K562 (cell line): ENCODE measurements around the gene UGT1A3. TPM values are rescaled to one million over a fixed set of nuclear protein-coding genes. Genes with fewer than 3 reads are reported as not detected.

Experiments
- ATF4 ChIP-seq: fragments of 450-650 bp; formaldehyde crosslinking; IDR thresholded peaks from 2 replicates; pipeline ENCODE4 v1.4.0; 2022; ENCODE audit warnings: mild to moderate bottlenecking, moderate library complexity
- CHD2 ChIP-seq: IDR thresholded peaks from 2 replicates; pipeline ENCODE4 v1.6.1; 2011; ENCODE audit warnings: low read depth, low read length
- CREB3 ChIP-seq: fragments of 450-650 bp; conservative IDR thresholded peaks from 2 replicates; pipeline ENCODE4 v1.6.1; 2016; ENCODE audit warnings: missing genetic modification characterization, low read depth, mild to moderate bottlenecking, missing compliant biosample characterization, moderate library complexity
- CREB5 ChIP-seq: fragments of 250-450 bp; sonication (Bioruptor Pico); IDR thresholded peaks from 2 replicates; pipeline ENCODE4 v1.5.0; 2020; ENCODE audit warnings: mild to moderate bottlenecking
- ESRRA ChIP-seq: fragments of 450-650 bp; IDR thresholded peaks from 2 replicates; pipeline ENCODE4 v1.6.1; 2014; ENCODE audit warnings: low read depth, mild to moderate bottlenecking, moderate library complexity, borderline replicate concordance
- ETV5 ChIP-seq: sonication (generic); formaldehyde crosslinking; IDR thresholded peaks from 2 replicates; pipeline ENCODE4 v1.4.0; 2020; ENCODE audit warnings: low read depth, mild to moderate bottlenecking, missing genetic modification reagents
- FOXP1 ChIP-seq: sonication (generic); formaldehyde crosslinking; IDR thresholded peaks from 2 replicates; pipeline ENCODE4 v1.8.0; 2022; ENCODE audit warnings: mild to moderate bottlenecking, missing genetic modification reagents
- GABPB2 ChIP-seq: fragments of 250-450 bp; sonication (Bioruptor Pico); conservative IDR thresholded peaks from 2 replicates; pipeline ENCODE4 v1.5.1; 2021; ENCODE audit warnings: mild to moderate bottlenecking
- HCFC1 ChIP-seq: IDR thresholded peaks from 2 replicates; pipeline ENCODE4 v1.6.1; 2012; ENCODE audit warnings: low read depth, low read length, improper control_type of control experiment
- JUNB ChIP-seq: fragments of 450-650 bp; formaldehyde crosslinking; conservative IDR thresholded peaks from 2 replicates; pipeline ENCODE4 v1.4.0; 2020; ENCODE audit warnings: mild to moderate bottlenecking
- KAT7 ChIP-seq: sonication (generic); formaldehyde crosslinking; IDR thresholded peaks from 2 replicates; pipeline ENCODE4 v1.8.0; 2022; ENCODE audit warnings: missing genetic modification reagents, mild to moderate bottlenecking, borderline replicate concordance
- L3MBTL2 ChIP-seq: fragments of 450-650 bp; IDR thresholded peaks from 2 replicates; pipeline ENCODE4 v1.6.1; 2016; ENCODE audit warnings: mild to moderate bottlenecking, moderate library complexity
- LARP7 ChIP-seq: fragments of 450-650 bp; IDR thresholded peaks from 2 replicates; pipeline ENCODE4 v1.6.1; 2016
- NR2C2 ChIP-seq, 2 experiments: fragments of 200-800 bp in 1 of 2; sonication (Bioruptor generic) in 1 of 2; sonication (generic) in 1 of 2; formaldehyde crosslinking in 1 of 2; IDR thresholded peaks; 2 replicates each; pipeline versions ENCODE4 v1.6.1 to v1.8.0; 2016 to 2022; ENCODE audit warnings: mild to moderate bottlenecking in 1 of 2, missing compliant biosample characterization in 1 of 2, missing genetic modification characterization in 1 of 2, missing genetic modification reagents in 1 of 2
- POU5F1 ChIP-seq: fragments of 150-350 bp; IDR thresholded peaks from 2 replicates; pipeline ENCODE4 v1.6.1; 2014; ENCODE audit warnings: borderline replicate concordance, low read length, low read depth, mild to moderate bottlenecking; ENCODE audit not compliant: partially characterized antibody
- SIX5 ChIP-seq, 2 experiments: IDR thresholded peaks; 2 replicates each; pipeline ENCODE4 v1.6.1; 2011; ENCODE audit warnings: low read length in 2 of 2, borderline replicate concordance in 1 of 2, low read depth in 1 of 2, mild to moderate bottlenecking in 1 of 2, moderate library complexity in 1 of 2; ENCODE audit not compliant: insufficient read depth in 1 of 2
- SMAD2 ChIP-seq: fragments of 150-350 bp; IDR thresholded peaks from 2 replicates; pipeline ENCODE4 v1.6.1; 2014; ENCODE audit warnings: low read depth, mild to moderate bottlenecking, low read length
- STAT5A ChIP-seq: IDR thresholded peaks from 2 replicates; pipeline ENCODE4 v1.6.1; 2012; ENCODE audit warnings: low read length, inconsistent platforms, borderline replicate concordance
- TRIM28 ChIP-seq: fragments of 450-650 bp; IDR thresholded peaks from 2 replicates; pipeline ENCODE4 v1.6.1; 2017
- YY1 ChIP-seq, 3 experiments: IDR thresholded peaks; 2 replicates each; pipeline ENCODE4 v1.6.1; 2011; ENCODE audit warnings: low read length in 2 of 3, mild to moderate bottlenecking in 2 of 3, moderate library complexity in 2 of 3, borderline replicate concordance in 1 of 3, control low read depth in 1 of 3, low read depth in 1 of 3; ENCODE audit not compliant: insufficient read depth in 3 of 3, insufficient replicate concordance in 2 of 3, control insufficient read depth in 1 of 3, insufficient read length in 1 of 3; ENCODE audit errors: extremely low read depth in 1 of 3
- ZNF197 ChIP-seq: fragments of 200-800 bp; sonication (Bioruptor generic); IDR thresholded peaks from 2 replicates; pipeline ENCODE4 v1.6.1; 2016; ENCODE audit warnings: low read depth, missing genetic modification characterization, missing compliant biosample characterization
- ZNF23 ChIP-seq: fragments of 250-450 bp; sonication (Bioruptor Pico); IDR thresholded peaks from 2 replicates; pipeline ENCODE4 v1.4.0; 2020; ENCODE audit warnings: mild to moderate bottlenecking
- ZNF668 ChIP-seq: fragments of 250-450 bp; sonication (Bioruptor Pico); IDR thresholded peaks from 2 replicates; pipeline ENCODE4 v1.8.0; 2022; ENCODE audit warnings: mild to moderate bottlenecking, inconsistent platforms
- ZNF764 ChIP-seq: fragments of 250-450 bp; sonication (Bioruptor Pico); IDR thresholded peaks from 2 replicates; pipeline ENCODE4 v1.4.0; 2020; ENCODE audit warnings: low read depth, mild to moderate bottlenecking, moderate library complexity
- ZSCAN32 ChIP-seq: fragments of 450-650 bp; formaldehyde crosslinking; IDR thresholded peaks from 2 replicates; pipeline ENCODE4 v1.4.0; 2020; ENCODE audit warnings: mild to moderate bottlenecking, moderate library complexity
- polyA plus RNA-seq, 8 experiments: library from polyadenylated mRNA; depleted of rRNA in 4 of 8; stranded (reverse) in 5 of 8; unstranded in 3 of 8; fragments of >200 nt; fragmentation: Nextera tagmentation in 2 of 8; fragmentation: Illumina TruSeq in 1 of 8; extraction: Ambion mirVana in 2 of 8; extraction: Trizol in 1 of 8; gene quantifications; 2 replicates each; pipeline versions ENCODE4 v1.2.1 to v1.2.3, GENCODE V29; 2011 to 2014; ENCODE audit warnings: inconsistent platforms in 1 of 8, missing spikeins in 1 of 8
- total RNA-seq, 7 experiments: library from RNA; depleted of rRNA in 6 of 7; stranded (reverse); fragments of >200 nt in 6 of 7; fragmentation: Illumina TruSeq in 2 of 7; extraction: Trizol in 2 of 7; gene quantifications; 2 replicates each; pipeline versions ENCODE4 v1.2.1 to v1.2.3, GENCODE V29; 2011 to 2021; ENCODE audit warnings: low replicate concordance in 1 of 7

The UGT1A3 gene
- total and polyA plus RNA-seq, 9 of the 15 experiments (the other 6 are each of a cell fraction or from before 2014, with no cell fraction given) = not detected

- TF ChIP-seq NR2C2 (CRISPR knock-in tag; IDR thresholded peaks at IDR 0.05) (no peak), NR2C2 (tag; IDR thresholded peaks at IDR 0.05) (no peak), SMAD2 (no peak), L3MBTL2 (no peak), CHD2 (no peak), ZNF668 (no peak), STAT5A (no peak), KAT7 (CRISPR knock-in tag) (no peak), HCFC1 (no peak), JUNB (no peak), TRIM28 (no peak), LARP7 (no peak), ESRRA (no peak), ETV5 (CRISPR knock-in tag) (no peak), CREB3 (tag) (0 out of 2 replicates have a peak, but pooled peaks have one; percentile 27), ZSCAN32 (CRISPR knock-in tag) (no peak), CREB5 (no peak), FOXP1 (CRISPR knock-in tag) (no peak), SIX5 (IDR thresholded peaks at IDR 0.05; ENCODE audit: borderline replicate concordance in 1 of 2, insufficient read depth in 1 of 2, low read depth in 1 of 2, low read length in 2 of 2) (no peak), ZNF23 (CRISPR knock-in tag) (no peak), POU5F1 (no peak), GABPB2 (CRISPR knock-in tag) (no peak), ZNF197 (CRISPR knock-in tag) (no peak), YY1 (IDR thresholded peaks at IDR 0.05; ENCODE audit: borderline replicate concordance in 1 of 3, control insufficient read depth in 1 of 3, extremely low read depth in 1 of 3, insufficient read depth in 3 of 3, insufficient read length in 1 of 3, insufficient replicate concordance in 2 of 3, low read depth in 1 of 3, low read length in 2 of 3) (no peak), ATF4 (CRISPR knock-in tag) (no peak), ZNF764 (CRISPR knock-in tag) (no peak)
Observed at GRCh38 chr2:233700028-233700635, 28.7 kb upstream of the UGT1A3 start (continued).
